Sigmoid colon (tissue), 7 donors: ENCODE measurements around the gene GGTLC1. TPM values are rescaled to one million over a fixed set of nuclear protein-coding genes. Genes with fewer than 3 reads are reported as not detected.

Experiments used
- DNase-seq: peaks from one replicate; pipeline ENCODE4 v3.0.0-alpha.2; 2019
- H3K27ac ChIP-seq, 4 donors: fragments of 200-600 bp; sonication (generic); one replicate each; pipeline ENCODE4 v1.5.1; 2016 to 2019; ENCODE audit warnings: mild to moderate bottlenecking in 1 of 4
- H3K27me3 ChIP-seq, 3 donors: fragments of 200-600 bp; sonication (generic); one replicate each; pipeline ENCODE4 v1.5.1; 2019; ENCODE audit warnings: mild to moderate bottlenecking in 1 of 3
- H3K36me3 ChIP-seq, 4 donors: fragments of 200-600 bp; sonication (generic); one replicate each; pipeline ENCODE4 v1.5.1; 2016 to 2019
- H3K4me1 ChIP-seq, 4 donors: fragments of 200-600 bp; sonication (generic); one replicate each; pipeline ENCODE4 v1.5.1; 2017 to 2019
- H3K4me3 ChIP-seq, 4 donors: fragments of 200-600 bp; sonication (generic); one replicate each; pipeline ENCODE4 v1.5.1; 2017 to 2019; ENCODE audit warnings: mild to moderate bottlenecking in 2 of 4, moderate library complexity in 1 of 4
- H3K9me3 ChIP-seq, 4 donors: fragments of 200-600 bp in 3 of 4; sonication (generic) in 3 of 4; one replicate each; pipeline versions ENCODE4 v1.5.1 to v1.6.1; 2013 to 2019
- CTCF ChIP-seq, 4 experiments: fragments of 450-650 bp in 3 of 4; fragments of 200-600 bp in 1 of 4; IDR thresholded peaks; one replicate each; pipeline ENCODE4 v1.5.1; 2016 to 2019; ENCODE audit warnings: antibody characterized with exemption in 4 of 4, mild to moderate bottlenecking in 3 of 4, moderate library complexity in 2 of 4
- EP300 ChIP-seq, 4 donors: sonication (generic); formaldehyde crosslinking; IDR thresholded peaks; one replicate each; pipeline ENCODE4 v1.6.1; 2017; ENCODE audit warnings: antibody characterized with exemption in 4 of 4
- POLR2A ChIP-seq, 2 donors: fragments of 450-650 bp; IDR thresholded peaks; one replicate each; pipeline ENCODE4 v1.6.1; 2016; ENCODE audit warnings: antibody characterized with exemption in 2 of 2, mild to moderate bottlenecking in 2 of 2, moderate library complexity in 2 of 2
- POLR2AphosphoS5 ChIP-seq, 4 donors: sonication (generic); formaldehyde crosslinking; IDR thresholded peaks; one replicate each; pipeline ENCODE4 v1.6.1; 2017; ENCODE audit warnings: antibody characterized with exemption in 4 of 4
- WGBS, 2 donors: extraction: QIAGEN DNeasy Blood & Tissue Kit; methylation state at CpG; one replicate each; pipeline ENCODE4 v1.1.7; 2013; 5-methylcytosine and 5-hydroxymethylcytosine counted together
- intact Hi-C: fragments of 100-400 bp; cut with DNase I; formaldehyde crosslinking; loops from one replicate; pipeline ENCODE4 v1.15.1; 2023
- polyA plus RNA-seq, 3 donors: library from polyadenylated mRNA; stranded (reverse); fragments of 200-250 nt; gene quantifications; one replicate each; pipeline ENCODE4 v1.2.3, GENCODE V29; 2013
- small RNA-seq, 3 donors: library from RNA; depleted of rRNA; stranded (forward); fragments of <200 nt; gene quantifications; one replicate each; pipeline ENCODE3, GENCODE V24; 2016
- total RNA-seq, 4 donors: library from RNA; depleted of rRNA; stranded (reverse); fragments of >200 nt; gene quantifications; one replicate each; pipeline ENCODE4 v1.1.0, GENCODE V29; 2016
- donor health status: healthy with polysubstance abuse.
- donor health status: Bipolar disorder and iron deficiency.
- donor health status: healthy.

The GGTLC1 gene
- total and polyA plus RNA-seq, 7 donors: not detected

DNA sequence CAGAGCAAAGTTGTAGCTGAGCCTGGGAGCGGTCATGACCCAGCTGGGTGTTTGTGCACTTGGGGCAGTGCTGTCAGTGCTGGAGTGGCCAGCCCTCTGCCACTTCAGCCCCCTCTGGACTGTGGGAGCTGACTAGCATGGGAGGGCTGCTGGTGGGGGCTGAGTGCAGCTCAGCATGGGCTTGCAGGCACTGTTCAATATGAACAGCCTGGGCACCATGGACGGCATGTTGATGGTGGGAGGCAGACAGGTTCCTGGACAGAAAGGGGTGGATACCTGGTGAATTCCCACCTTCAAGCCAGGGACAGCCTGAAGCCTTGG lies 50.5 kb downstream of the GGTLC1 start:
- Histone ChIP-seq H3K36me3 (no peaks in the 10 kb centered on the region), H3K9me3 (no peaks in the 10 kb centered on the region), H3K27ac (no peak overlapping the region), H3K4me3 (no peak overlapping the region), H3K27me3 (no peaks in the 10 kb centered on the region), H3K4me1 (no peaks in the 10 kb centered on the region)
- WGBS, 2 donors: 86 to 87% methylated on average over 2 of the region's 2 CpGs
- TF ChIP-seq EP300 (IDR thresholded peaks at IDR 0.05) (no peak), CTCF (IDR thresholded peaks at IDR 0.05) (no peak), POLR2A (IDR thresholded peaks at IDR 0.05) (no peak), POLR2AphosphoS5 (IDR thresholded peaks at IDR 0.05) (no peak)
- no peak for DNase-seq
- intact Hi-C loops: no loop called here

DNA sequence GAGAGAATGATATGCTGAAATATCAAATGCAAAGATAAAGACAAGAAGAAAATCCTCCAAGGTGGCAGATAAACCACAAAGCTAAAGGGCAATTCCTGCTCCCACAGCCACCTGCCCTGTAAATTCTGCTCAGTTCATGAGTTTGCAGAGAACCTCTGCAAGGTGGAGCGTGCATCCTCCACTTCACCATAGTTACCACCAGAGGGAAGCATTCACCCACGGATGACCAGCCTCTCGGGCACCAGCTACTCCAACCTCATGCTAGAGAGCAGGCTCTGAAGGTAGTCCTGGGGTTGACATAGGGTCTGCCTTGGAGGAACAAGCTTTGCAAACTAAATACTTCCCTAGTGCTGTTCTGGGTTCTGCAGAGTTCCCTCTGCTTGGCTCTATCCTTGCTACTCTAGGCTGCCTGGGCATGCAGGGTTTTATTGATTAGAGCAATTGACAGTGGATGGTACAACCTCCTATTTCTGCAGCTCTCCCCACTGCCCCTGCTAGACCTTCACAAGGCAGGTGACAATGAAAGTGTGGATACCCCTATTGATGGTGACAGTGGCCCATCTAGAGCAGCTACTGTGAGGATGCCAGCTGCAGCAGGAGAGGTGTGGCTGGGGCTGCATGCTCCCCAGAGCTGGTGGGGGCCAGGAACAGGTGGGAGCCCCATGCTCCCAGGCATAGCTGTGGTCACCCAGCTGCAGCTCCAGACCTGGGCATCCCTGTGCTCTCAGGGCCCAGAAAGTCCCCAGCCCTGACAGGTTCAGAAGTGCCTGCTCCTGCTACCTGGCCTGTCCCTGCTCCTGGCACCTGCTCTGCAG lies 51.1 kb downstream of the GGTLC1 start:
- H3K27ac ChIP-seq: no peak overlapping the region
- H3K27me3 ChIP-seq: no peaks in the 10 kb centered on the region
- H3K4me1 ChIP-seq: no peaks in the 10 kb centered on the region
- H3K4me3 ChIP-seq: no peak overlapping the region
- no peak for DNase-seq
- intact Hi-C loops: no loop called here
- WGBS, 2 donors: 0 to 1% methylated on average over 3 of the region's 3 CpGs
- no peak for TF ChIP-seq POLR2A (IDR thresholded peaks at IDR 0.05)
- TF ChIP-seq CTCF (IDR thresholded peaks at IDR 0.05): peak; percentile 51 to 79 (median 66)
- H3K9me3 ChIP-seq: no peaks in the 10 kb centered on the region
- H3K36me3 ChIP-seq: no peaks in the 10 kb centered on the region

Small RNAs within 50 kb of the gene (small RNA-seq; reads per million reads assigned to genes)
- gene AL133466.1: 0 reads per million in 3 donors

Other genes with a start within 250 kb of the GGTLC1 start
- gene CST1, start 237.8 kb downstream of the GGTLC1 start, total RNA-seq: not detected
- under 1 TPM in 1 of 3 donors, not detected in 2; 0.48 TPM for gene CST1, start 237.8 kb downstream of the GGTLC1 start, polyA plus RNA-seq
- not detected for gene CST2, start 162.1 kb downstream of the GGTLC1 start, total RNA-seq
- gene CST2, start 162.1 kb downstream of the GGTLC1 start, polyA plus RNA-seq: under 1 TPM in 1 of 3 donors, not detected in 2; 0.28 TPM
- not detected for gene CST5, start 109.0 kb downstream of the GGTLC1 start, total RNA-seq
- gene CST5, start 109.0 kb downstream of the GGTLC1 start, polyA plus RNA-seq: not detected